ENCODE measurements around the gene RPP25L. TPM values are rescaled to one million over a fixed set of nuclear protein-coding genes. Genes with fewer than 3 reads are reported as not detected.

Gene RPP25L
- total RNA-seq, 1 experiment from 2014 or later, result 17.2 TPM

- peak overlapping the region; percentile 85 for H3K14ac ChIP-seq (ENCODE audit: insufficient read depth, low read length)
- Mint-ChIP-seq H3K4me3 (peak overlapping the region; percentile 87 to 89), H3K27ac (peak overlapping the region in 1 of 3 experiments; percentile 44; a peak in 1 of 7 replicates), H3K4me1 (peaks cover 17 to 27% of the 10 kb centered on the region in 2 experiments), H3K27me3 (ENCODE audit: low read depth) (peaks cover 21% of the 10 kb centered on the region), H3K9me3 (no peaks in the 10 kb centered on the region), H3K36me3 (ENCODE audit: insufficient read depth in 1 of 3, low read depth in 3 of 3) (peaks cover 2 to 15% (median 10%) of the 10 kb centered on the region in 3 experiments; a peak in 6 of 7 replicates)
- no peak overlapping the region for H3T11ph ChIP-seq (ENCODE audit: low read length)
- H2AK5ac ChIP-seq (ENCODE audit: insufficient read length, low read length), result no peak overlapping the region
- no peaks in the 10 kb centered on the region for H3K27me3 ChIP-seq (ENCODE audit: insufficient read depth, low read length)
- H3K56ac ChIP-seq (ENCODE audit: insufficient read length, low read depth, low read length), result no peak overlapping the region
- no peaks in the 10 kb centered on the region for H4K20me1 ChIP-seq (ENCODE audit: control insufficient read depth, insufficient read depth, insufficient read length)
- no peak overlapping the region for H2BK12ac ChIP-seq (ENCODE audit: insufficient read length, low read depth, low read length)
- H3K23me2 ChIP-seq (ENCODE audit: insufficient read length, low read depth, low read length, poor library complexity, severe bottlenecking), result peaks cover 11% of the 10 kb centered on the region
- H3K4ac ChIP-seq (ENCODE audit: low read depth, low read length), result no peak overlapping the region
- no peak overlapping the region for H4K8ac ChIP-seq (replicated peaks; ENCODE audit: insufficient read length, low read depth, low read length)
- H3K79me2 ChIP-seq (ENCODE audit: insufficient read depth, low read length), result no peaks in the 10 kb centered on the region; the same call in 1 of the 2 replicates
- H2BK20ac ChIP-seq (ENCODE audit: low read depth, low read length, poor library complexity, severe bottlenecking), result no peak overlapping the region
- H4K91ac ChIP-seq (ENCODE audit: insufficient read length, low read depth, low read length), result no peak overlapping the region
- peak overlapping the region; percentile 75 for H3K4me2 ChIP-seq (ENCODE audit: insufficient read depth, insufficient read length, low read length)
- no peak overlapping the region for H3K27ac ChIP-seq (ENCODE audit: insufficient read length, low read depth, low read length)
- H3K9me3 ChIP-seq (ENCODE audit: control insufficient read depth, low read depth, low read length), result no peaks in the 10 kb centered on the region
- H4K5ac ChIP-seq (ENCODE audit: insufficient read length, low read depth, low read length), result no peak overlapping the region
- WGBS (ENCODE audit: extremely low coverage, insufficient read length, low lambda C conversion rate), result no CpG with 5 or more reads among the region's 23 CpGs
- peak overlapping the region; percentile 36 for H3K18ac ChIP-seq (ENCODE audit: insufficient read length, low read depth, low read length)
- H2BK5ac ChIP-seq (ENCODE audit: insufficient read length, low read length), result no peak overlapping the region
- peaks cover 4% of the 10 kb centered on the region; the same call in 1 of the 2 replicates for H3K4me1 ChIP-seq (ENCODE audit: insufficient read depth, low read length)
- DNase-seq, result no peak
- no peak overlapping the region for H2BK15ac ChIP-seq (ENCODE audit: low read depth, low read length)
- H2BK120ac ChIP-seq (ENCODE audit: low read depth, low read length, poor library complexity, severe bottlenecking), result no peak overlapping the region
- no peak for TF ChIP-seq CTCF (conservative IDR thresholded peaks at IDR 0.05)
- peak overlapping the region; percentile 54 for H3K9ac ChIP-seq (ENCODE audit: extremely low read depth, insufficient read length, low read length)
- no peaks in the 10 kb centered on the region for H3K79me1 ChIP-seq (ENCODE audit: insufficient read depth, low read depth, low read length, poor library complexity, severe bottlenecking)
- no peak overlapping the region for H2AFZ ChIP-seq (ENCODE audit: low read length)
- H3K23ac ChIP-seq (ENCODE audit: insufficient read length, low read depth, low read length), result no peak overlapping the region
These were observed 25.0 kb upstream of the RPP25L start for GRCh38 chr9:34636791-34637355.
